NCI-H2196 treated with DMSO at 0.1 percent for 48 hours (cell line): ENCODE measurements around the gene STXBP6.
"Not testable (repeated sequence)": the region's sequence is repeated elsewhere in the genome, so short reads cannot be mapped to it uniquely, and the experiment has no call there.

Experiments
- DNase-seq: peaks from one replicate; lab custom pipeline; 2025; ENCODE audit not compliant: unreplicated experiment; lab: John Stamatoyannopoulos, UW

Gene STXBP6

GRCh38 chr14:24813089-24813815 lies 236.7 kb downstream of the STXBP6 start:
- DNase-seq = no peak

GRCh38 chr14:24809135-24809534 lies 240.8 kb downstream of the STXBP6 start:
- DNase-seq = no peak

GRCh38 chr14:24808412-24808811 lies 241.5 kb downstream of the STXBP6 start:
- DNase-seq = no peak

GRCh38 chr14:24806061-24806678 lies 243.8 kb downstream of the STXBP6 start:
- no peak for DNase-seq

GRCh38 chr14:24804552-24805212 lies 245.3 kb downstream of the STXBP6 start:
- DNase-seq = no peak

- DNase-seq = no peak
Measured at GRCh38 chr14:24803933-24804494, 245.9 kb downstream of the STXBP6 start.

GRCh38 chr14:24803426-24803825 lies 246.5 kb downstream of the STXBP6 start:
- DNase-seq = not testable (repeated sequence)

- DNase-seq = no peak
Measured at GRCh38 chr14:24802236-24802635, 247.7 kb downstream of the STXBP6 start.

GRCh38 chr14:24801024-24801423 lies 248.9 kb downstream of the STXBP6 start:
- DNase-seq = no peak

- DNase-seq = no peak
Measured at GRCh38 chr14:24798911-24799462, 251.0 kb downstream of the STXBP6 start.

GRCh38 chr14:24795406-24795805 lies 254.5 kb downstream of the STXBP6 start:
- DNase-seq = no peak

- DNase-seq = no peak
Measured at GRCh38 chr14:24794644-24795305, 255.2 kb downstream of the STXBP6 start.

- no peak for DNase-seq
Measured at GRCh38 chr14:24790196-24790595, 259.8 kb downstream of the STXBP6 start.

GRCh38 chr14:24789378-24789884 lies 260.5 kb downstream of the STXBP6 start:
- DNase-seq = no peak

- DNase-seq = no peak
Measured at GRCh38 chr14:24785698-24786097, 264.2 kb downstream of the STXBP6 start.

- DNase-seq = no peak
Measured at GRCh38 chr14:24784981-24785380, 265.0 kb downstream of the STXBP6 start.

- no peak for DNase-seq
Measured at GRCh38 chr14:24783791-24784190, 266.2 kb downstream of the STXBP6 start.

- no peak for DNase-seq
Measured at GRCh38 chr14:24780281-24780680, 269.7 kb downstream of the STXBP6 start.

GRCh38 chr14:24777678-24778077 lies 272.3 kb downstream of the STXBP6 start:
- DNase-seq = no peak

- no peak for DNase-seq
Measured at GRCh38 chr14:24775950-24776349, 274.0 kb downstream of the STXBP6 start.
